ENCODE results near the gene ARMC8.

ARMC8 gene

DNA sequence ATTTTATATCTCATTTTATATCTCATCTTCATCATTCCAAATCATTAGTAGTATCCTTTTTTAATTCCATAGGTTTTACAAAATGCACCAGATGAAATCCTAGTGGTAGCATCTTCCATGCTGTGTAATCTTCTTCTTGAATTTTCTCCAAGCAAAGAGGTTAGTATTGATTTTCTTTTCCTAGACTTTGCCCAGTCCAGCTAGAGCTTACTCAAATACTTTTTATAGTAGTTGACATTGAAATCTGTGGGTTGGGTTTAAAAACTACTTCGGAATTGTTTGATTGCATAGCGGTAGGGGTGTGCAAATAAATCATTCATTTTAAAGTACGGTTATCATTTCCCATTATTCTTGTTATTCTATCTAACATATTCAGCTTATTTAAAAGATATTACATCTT is 80.0 kb downstream of the ARMC8 start:
- H3K4me3 ChIP-seq (replicated peaks in 1 of 2; ENCODE audit: low read depth in 2 of 2, low read length in 2 of 2) = no peak overlapping the region
- TF ChIP-seq CTCF (IDR thresholded peaks at IDR 0.05; ENCODE audit: low read depth, low read length) = no peak
- DNase-seq (ENCODE audit: low read depth in 2 of 2) = no peak

DNA sequence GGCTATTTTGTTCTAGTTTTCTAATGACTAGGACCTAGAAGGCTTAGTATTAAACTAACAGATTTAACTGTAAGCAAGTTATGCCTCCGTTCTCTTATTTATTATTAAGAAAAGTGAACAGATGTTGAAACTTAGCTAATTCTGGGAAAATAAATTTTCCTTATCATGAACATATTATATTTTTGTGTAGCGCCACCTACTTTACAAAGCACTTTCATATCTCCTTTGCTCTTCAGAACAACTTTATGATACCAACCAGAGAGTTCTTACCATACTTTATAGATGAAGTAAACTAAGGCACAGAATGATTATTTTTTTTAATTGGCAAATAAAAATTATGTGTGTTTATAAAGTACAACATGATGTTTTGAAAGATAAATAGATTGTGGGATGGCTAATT is 83.1 kb downstream of the ARMC8 start:
- TF ChIP-seq CTCF (IDR thresholded peaks at IDR 0.05; ENCODE audit: low read depth, low read length) = no peak
- no peak overlapping the region for H3K4me3 ChIP-seq (replicated peaks in 1 of 2; ENCODE audit: low read depth in 2 of 2, low read length in 2 of 2)

DNA sequence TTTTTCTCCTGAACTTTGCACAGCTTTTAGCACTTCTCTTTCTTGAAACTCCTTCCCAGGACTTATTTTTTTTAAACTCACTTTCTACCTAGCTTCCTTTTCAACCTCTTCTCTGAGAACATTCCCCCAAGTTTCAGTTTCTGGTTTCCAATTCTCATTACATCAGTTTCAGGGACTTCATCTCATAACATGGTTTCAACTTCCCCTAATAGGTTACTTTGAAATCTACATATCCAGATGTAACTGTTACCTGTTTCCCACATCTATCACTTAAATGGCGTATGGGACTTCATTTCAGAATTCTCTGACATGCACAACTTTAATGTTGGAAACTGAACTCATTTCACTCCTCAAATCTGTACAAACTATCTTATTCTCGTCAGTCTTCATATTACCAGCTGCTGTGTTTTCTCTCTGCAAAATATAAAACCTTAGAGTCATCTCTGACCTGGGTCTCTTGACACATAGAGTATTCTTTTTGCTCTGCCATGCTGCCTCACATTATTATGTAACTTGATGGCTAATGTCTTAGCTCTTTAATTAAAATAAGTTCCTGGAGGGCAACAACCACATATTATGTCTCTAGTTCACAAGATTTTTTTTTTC is 84.2 kb downstream of the ARMC8 start:
- DNase-seq (ENCODE audit: low read depth in 2 of 2) = no peak
- no peak overlapping the region for H3K4me3 ChIP-seq (replicated peaks in 1 of 2; ENCODE audit: low read depth in 2 of 2, low read length in 2 of 2)
- TF ChIP-seq CTCF (IDR thresholded peaks at IDR 0.05; ENCODE audit: low read depth, low read length) = no peak

More for the DNA sequence above, 83.1 kb downstream of the ARMC8 start:
- DNase-seq (ENCODE audit: low read depth in 2 of 2) = no peak

DNA sequence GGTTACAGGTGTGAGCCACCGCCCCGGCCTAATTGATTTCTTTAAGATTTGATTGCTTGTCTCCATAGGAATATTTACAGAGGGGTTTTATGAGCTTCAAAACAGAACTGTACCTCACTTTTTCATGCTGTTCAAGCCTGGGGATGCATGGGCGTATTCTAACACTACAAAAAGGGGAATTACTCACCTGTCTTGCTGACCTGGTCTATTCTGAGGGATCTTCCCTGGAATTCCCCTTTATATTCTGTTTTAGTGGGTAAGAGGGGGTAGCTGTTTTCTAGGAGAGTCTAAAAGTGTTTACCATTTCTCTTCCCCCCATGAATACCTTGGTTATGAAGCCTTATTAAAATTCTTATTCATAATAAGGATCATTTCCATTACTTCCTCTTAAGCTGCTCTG is 94.5 kb downstream of the ARMC8 start:
- no peak overlapping the region for H3K4me3 ChIP-seq (replicated peaks in 1 of 2; ENCODE audit: low read depth in 2 of 2, low read length in 2 of 2)
- no peak for TF ChIP-seq CTCF (IDR thresholded peaks at IDR 0.05; ENCODE audit: low read depth, low read length)
- no peak for DNase-seq (ENCODE audit: low read depth in 2 of 2)

DNA sequence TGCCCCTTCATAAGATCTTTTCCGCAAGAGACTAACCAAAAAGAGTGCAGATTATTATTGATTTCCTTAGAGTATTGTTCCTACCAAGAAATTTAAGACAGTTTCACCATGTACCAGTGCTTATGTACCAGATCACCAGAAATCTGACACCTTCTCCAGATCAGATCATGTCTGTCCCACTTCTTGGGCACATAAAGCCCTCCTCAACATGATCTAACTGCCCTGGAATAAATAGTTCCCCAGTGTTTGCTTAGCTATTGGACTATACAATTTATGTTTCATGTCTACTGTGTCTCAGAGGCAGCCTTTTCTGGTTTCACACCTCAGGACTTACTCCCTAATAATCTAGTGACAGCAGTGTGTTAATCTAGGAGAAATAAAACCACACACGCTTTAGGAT is 95.7 kb downstream of the ARMC8 start:
- no peak for DNase-seq (ENCODE audit: low read depth in 2 of 2)
- no peak for TF ChIP-seq CTCF (IDR thresholded peaks at IDR 0.05; ENCODE audit: low read depth, low read length)
- no peak overlapping the region for H3K4me3 ChIP-seq (replicated peaks in 1 of 2; ENCODE audit: low read depth in 2 of 2, low read length in 2 of 2)

- DNase-seq (ENCODE audit: low read depth in 2 of 2) = no peak
- no peak for TF ChIP-seq CTCF (IDR thresholded peaks at IDR 0.05; ENCODE audit: low read depth, low read length)
- no peak overlapping the region for H3K4me3 ChIP-seq (replicated peaks in 1 of 2; ENCODE audit: low read depth in 2 of 2, low read length in 2 of 2)
Measured at GRCh38 chr3:138284079-138284478, 97.0 kb downstream of the ARMC8 start.

- TF ChIP-seq CTCF (IDR thresholded peaks at IDR 0.05; ENCODE audit: low read depth, low read length) = no peak
- peak in 1 of 2 donors; percentile 9 for DNase-seq (ENCODE audit: low read depth in 2 of 2)
- H3K4me3 ChIP-seq (replicated peaks in 1 of 2; ENCODE audit: low read depth in 2 of 2, low read length in 2 of 2) = no peak overlapping the region
Measured at GRCh38 chr3:138284957-138285477, 97.9 kb downstream of the ARMC8 start.

All from cardiac fibroblast (primary cell).